GM19351 (cell line): ENCODE results near the gene RPS17.

Source experiments
- ATAC-seq: cut with Tn5 transposase; IDR thresholded peaks from one replicate; pipeline ENCODE4 v1.9.1; 2021; ENCODE audit warnings: mild to moderate bottlenecking, moderate library complexity; ENCODE audit not compliant: unreplicated experiment

The RPS17 gene

GRCh38 chr15:82540055-82540983 lies at the start of gene RPS17:
RPS17 (minus strand) TSS chr15:82540457; CDS start chr15:82540428, 29 bp downstream.
- peak; percentile 90 for ATAC-seq

GRCh38 chr15:82587805-82588204 lies 47.5 kb upstream of the RPS17 start:
- ATAC-seq = no peak

GRCh38 chr15:82585072-82585471 lies 44.8 kb upstream of the RPS17 start:
- ATAC-seq = no peak

- ATAC-seq = no peak
Observed at GRCh38 chr15:82580713-82581112, 40.5 kb upstream of the RPS17 start.

- ATAC-seq = no peak
Observed at GRCh38 chr15:82575335-82575734, 35.1 kb upstream of the RPS17 start.

- no peak for ATAC-seq
Observed at GRCh38 chr15:82572986-82573385, 32.7 kb upstream of the RPS17 start.

- ATAC-seq = no peak
Observed at GRCh38 chr15:82572311-82572710, 32.1 kb upstream of the RPS17 start.

- no peak for ATAC-seq
Observed at GRCh38 chr15:82571722-82572222, 31.5 kb upstream of the RPS17 start.

GRCh38 chr15:82570721-82571508 lies 30.7 kb upstream of the RPS17 start:
- no peak for ATAC-seq

GRCh38 chr15:82569834-82570233 lies 29.6 kb upstream of the RPS17 start:
- ATAC-seq = no peak

- ATAC-seq = no peak
Observed at GRCh38 chr15:82568986-82569385, 28.7 kb upstream of the RPS17 start.

- ATAC-seq = no peak
Observed at GRCh38 chr15:82567661-82568060, 27.4 kb upstream of the RPS17 start.

GRCh38 chr15:82566690-82567089 lies 26.4 kb upstream of the RPS17 start:
- ATAC-seq = no peak

- no peak for ATAC-seq
Observed at GRCh38 chr15:82558502-82558901, 18.2 kb upstream of the RPS17 start.

- no peak for ATAC-seq
Observed at GRCh38 chr15:82556315-82557035, 16.2 kb upstream of the RPS17 start.

GRCh38 chr15:82554849-82555248 lies 14.6 kb upstream of the RPS17 start:
- ATAC-seq = no peak

- ATAC-seq = no peak
Observed at GRCh38 chr15:82554351-82554750, 14.1 kb upstream of the RPS17 start.

GRCh38 chr15:82553846-82554245 lies 13.6 kb upstream of the RPS17 start:
- no peak for ATAC-seq

- no peak for ATAC-seq
Observed at GRCh38 chr15:82552861-82553260, 12.6 kb upstream of the RPS17 start.

- peak; percentile 51 for ATAC-seq
Observed at GRCh38 chr15:82551646-82552247, 11.5 kb upstream of the RPS17 start.
